ENCODE data around the gene ZSCAN10.

ZSCAN10 gene

DNA sequence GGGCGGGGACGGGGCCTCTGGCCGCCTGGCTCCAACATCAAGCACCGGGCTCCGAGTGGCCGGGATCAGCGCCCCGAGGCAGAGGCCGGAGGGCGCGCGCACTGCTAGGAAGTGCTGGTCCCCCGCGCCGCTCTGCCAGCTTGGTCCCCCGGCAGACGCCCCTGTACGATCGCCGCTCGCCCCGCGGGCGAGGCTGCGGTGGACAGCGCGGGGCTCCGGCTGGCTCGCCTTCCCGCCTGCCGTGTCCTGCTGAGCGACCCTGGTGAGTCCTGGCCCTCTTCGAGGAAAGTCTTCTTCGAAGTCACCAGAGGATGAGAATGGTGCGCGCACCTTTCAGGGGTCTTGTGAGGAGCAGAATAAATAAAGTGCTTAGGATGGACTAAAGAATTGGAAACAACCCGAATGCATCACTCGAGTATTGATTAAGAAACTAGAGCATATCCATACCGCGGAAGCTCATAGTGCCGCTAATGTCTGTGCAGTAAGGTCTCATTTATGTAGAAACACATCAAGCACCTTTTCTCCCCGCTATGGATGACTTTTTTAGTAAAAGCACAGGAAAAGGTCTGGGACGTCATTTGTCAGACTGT is 36.1 kb upstream of the ZSCAN10 start:
- POLR2A ChIA-PET (ENCODE audit: low non-redundant PET), result interaction anchor here (0.5 to 1.3 kb wide), 3 partner anchors 12 to 71 kb away, joined by 3 to 7 read pairs (median 3); no protein-coding TSS in a partner anchor
- CTCF ChIA-PET, result interaction anchor here (0.6 to 2.0 kb wide), 2 partner anchors 45 to 107 kb away, joined by 4 to 6 read pairs; no protein-coding TSS in a partner anchor
- TF ChIP-seq, protein P1, sequence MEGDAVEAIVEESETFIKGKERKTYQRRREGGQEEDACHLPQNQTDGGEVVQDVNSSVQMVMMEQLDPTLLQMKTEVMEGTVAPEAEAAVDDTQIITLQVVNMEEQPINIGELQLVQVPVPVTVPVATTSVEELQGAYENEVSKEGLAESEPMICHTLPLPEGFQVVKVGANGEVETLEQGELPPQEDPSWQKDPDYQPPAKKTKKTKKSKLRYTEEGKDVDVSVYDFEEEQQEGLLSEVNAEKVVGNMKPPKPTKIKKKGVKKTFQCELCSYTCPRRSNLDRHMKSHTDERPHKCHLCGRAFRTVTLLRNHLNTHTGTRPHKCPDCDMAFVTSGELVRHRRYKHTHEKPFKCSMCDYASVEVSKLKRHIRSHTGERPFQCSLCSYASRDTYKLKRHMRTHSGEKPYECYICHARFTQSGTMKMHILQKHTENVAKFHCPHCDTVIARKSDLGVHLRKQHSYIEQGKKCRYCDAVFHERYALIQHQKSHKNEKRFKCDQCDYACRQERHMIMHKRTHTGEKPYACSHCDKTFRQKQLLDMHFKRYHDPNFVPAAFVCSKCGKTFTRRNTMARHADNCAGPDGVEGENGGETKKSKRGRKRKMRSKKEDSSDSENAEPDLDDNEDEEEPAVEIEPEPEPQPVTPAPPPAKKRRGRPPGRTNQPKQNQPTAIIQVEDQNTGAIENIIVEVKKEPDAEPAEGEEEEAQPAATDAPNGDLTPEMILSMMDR (conservative IDR thresholded peaks at IDR 0.05; ENCODE audit: low read depth), result no peak
- DNase-seq (ENCODE audit: low spot score), result no peak
- H3K27ac ChIP-seq, result peak overlapping the region; percentile 86

DNA sequence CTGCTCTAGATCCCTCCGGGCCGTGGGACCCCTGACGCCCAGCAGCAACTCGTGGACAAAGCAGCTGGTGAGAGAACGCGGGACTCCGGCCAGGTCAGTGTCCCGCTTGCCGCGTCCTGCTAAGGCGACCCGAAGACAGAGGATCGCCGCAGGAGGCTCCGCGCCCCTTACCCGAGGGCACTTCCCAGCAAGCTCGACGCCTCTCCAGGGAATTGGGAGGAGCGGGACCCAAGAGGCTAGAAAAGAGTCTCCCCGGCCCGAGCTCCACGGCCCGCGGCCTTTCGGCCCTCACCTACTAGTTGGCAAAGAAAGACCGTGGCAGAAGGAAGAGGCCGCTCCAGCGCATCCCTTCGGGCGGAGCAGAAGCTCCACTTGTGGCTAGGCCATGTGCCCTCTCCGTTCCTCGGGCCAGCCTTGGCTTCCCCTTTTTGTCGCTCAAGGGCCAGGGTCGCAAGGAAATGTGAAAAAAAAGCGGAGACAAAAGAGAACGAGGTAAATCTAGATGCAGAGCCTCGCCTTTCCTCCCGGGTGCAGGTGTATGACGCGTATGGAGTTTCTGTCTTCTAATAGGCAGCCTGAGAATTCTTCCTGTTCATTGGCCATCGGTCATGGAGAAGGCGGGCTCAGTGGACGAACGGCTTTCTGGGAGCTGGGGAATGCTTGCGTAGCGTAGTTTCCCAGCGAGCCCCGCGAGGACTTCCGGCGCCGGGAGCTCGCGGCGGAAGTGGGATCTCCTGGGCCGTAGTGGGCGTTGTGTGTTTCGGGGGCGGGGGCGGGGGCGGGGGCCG is 35.4 kb upstream of the ZSCAN10 start, which contains the start of gene ZNF213:
ZNF213 (plus strand) TSS at position 692 of the 788 bp plus-strand sequence. CDS start 2,252 bp downstream, outside the sequence.
- POLR2A ChIA-PET (ENCODE audit: low non-redundant PET), result interaction anchor here (0.5 to 1.3 kb wide), 3 partner anchors 13 to 70 kb away, joined by 3 to 7 read pairs (median 3); no protein-coding TSS in a partner anchor
- CTCF ChIA-PET, result interaction anchor here (0.9 to 2.0 kb wide), 2 partner anchors 103 to 106 kb away, joined by 4 to 6 read pairs; no protein-coding TSS in a partner anchor
- TF ChIP-seq, protein P1 (conservative IDR thresholded peaks at IDR 0.05; ENCODE audit: low read depth), result no peak

DNA sequence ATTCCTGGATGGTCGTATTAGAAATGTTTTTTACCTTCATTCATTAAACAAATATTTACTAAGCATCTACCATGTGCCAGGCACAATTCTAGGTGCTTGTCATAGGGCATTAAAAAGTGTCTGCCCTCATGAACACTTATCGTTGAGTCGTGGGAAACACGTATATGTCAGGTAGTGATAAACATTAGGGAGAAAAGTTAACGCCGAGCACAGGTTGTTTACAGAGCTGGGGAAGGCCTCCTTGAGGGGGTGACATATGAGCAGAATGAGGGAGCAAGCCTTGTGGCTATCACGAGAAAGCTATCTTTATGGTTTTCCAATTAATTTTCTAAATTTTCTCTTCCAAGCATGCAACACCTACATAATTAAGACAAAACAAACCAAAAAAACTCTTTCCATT is 34.8 kb upstream of the ZSCAN10 start:
- POLR2A ChIA-PET (ENCODE audit: low non-redundant PET), result no interaction called here
- peak overlapping the region; percentile 86 for H3K27ac ChIP-seq

More for the DNA sequence above, 35.4 kb upstream of the ZSCAN10 start, which contains the start of gene ZNF213:
- H3K27ac ChIP-seq, result peak within 1 kb of the TSS; percentile 86
- peak; percentile 90 for DNase-seq (ENCODE audit: low spot score)

DNA sequence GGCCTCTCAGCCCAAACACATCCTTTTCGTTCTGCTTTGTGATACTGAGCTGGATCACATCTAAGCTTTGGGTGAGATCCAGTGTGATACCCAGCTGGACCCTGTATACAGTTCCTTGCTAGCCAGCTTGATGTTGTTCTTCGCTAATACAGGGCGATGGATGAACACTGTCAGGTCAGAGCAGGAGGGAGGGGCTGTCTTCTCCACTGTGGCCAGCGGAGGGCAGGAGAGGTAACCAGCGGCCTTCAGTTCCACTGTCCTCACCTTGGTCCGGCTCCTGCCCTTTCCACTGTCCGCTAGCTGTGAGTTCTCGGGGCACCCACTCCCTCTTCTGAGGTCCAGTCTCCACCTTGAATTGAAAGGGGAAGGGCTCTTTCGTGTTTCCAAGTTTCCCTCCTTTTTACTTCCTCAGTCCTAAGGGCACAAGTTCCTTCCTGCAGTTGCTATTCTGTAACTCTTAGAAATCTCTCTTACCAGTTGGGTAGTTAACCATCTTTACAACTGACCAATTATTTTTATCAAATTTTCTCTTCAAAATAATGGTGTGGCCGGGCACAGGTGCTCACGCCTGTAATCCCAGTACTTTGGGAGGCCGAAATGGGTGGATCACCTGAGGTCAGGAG is 32.8 kb upstream of the ZSCAN10 start:
- DNase-seq (ENCODE audit: low spot score), result peak; percentile 23
- ChIA-PET CTCF (interaction anchor here (0.5 to 1.2 kb wide), 4 partner anchors 9 to 51 kb away, joined by 3 to 5 read pairs (median 3); no protein-coding TSS in a partner anchor), POLR2A (ENCODE audit: low non-redundant PET) (no interaction called here)
- TF ChIP-seq, protein P1 (conservative IDR thresholded peaks at IDR 0.05; ENCODE audit: low read depth), result peak; percentile 63
- H3K27ac ChIP-seq, result peak overlapping the region; percentile 32; the same call in 1 of the 2 replicates

More for the DNA sequence above, 34.8 kb upstream of the ZSCAN10 start:
- DNase-seq (ENCODE audit: low spot score), result no peak
- CTCF ChIA-PET, result interaction anchor here (0.9 to 2.0 kb wide), 2 partner anchors 102 to 105 kb away, joined by 4 to 6 read pairs; no protein-coding TSS in a partner anchor
- TF ChIP-seq, protein P1 (conservative IDR thresholded peaks at IDR 0.05; ENCODE audit: low read depth), result no peak

DNA sequence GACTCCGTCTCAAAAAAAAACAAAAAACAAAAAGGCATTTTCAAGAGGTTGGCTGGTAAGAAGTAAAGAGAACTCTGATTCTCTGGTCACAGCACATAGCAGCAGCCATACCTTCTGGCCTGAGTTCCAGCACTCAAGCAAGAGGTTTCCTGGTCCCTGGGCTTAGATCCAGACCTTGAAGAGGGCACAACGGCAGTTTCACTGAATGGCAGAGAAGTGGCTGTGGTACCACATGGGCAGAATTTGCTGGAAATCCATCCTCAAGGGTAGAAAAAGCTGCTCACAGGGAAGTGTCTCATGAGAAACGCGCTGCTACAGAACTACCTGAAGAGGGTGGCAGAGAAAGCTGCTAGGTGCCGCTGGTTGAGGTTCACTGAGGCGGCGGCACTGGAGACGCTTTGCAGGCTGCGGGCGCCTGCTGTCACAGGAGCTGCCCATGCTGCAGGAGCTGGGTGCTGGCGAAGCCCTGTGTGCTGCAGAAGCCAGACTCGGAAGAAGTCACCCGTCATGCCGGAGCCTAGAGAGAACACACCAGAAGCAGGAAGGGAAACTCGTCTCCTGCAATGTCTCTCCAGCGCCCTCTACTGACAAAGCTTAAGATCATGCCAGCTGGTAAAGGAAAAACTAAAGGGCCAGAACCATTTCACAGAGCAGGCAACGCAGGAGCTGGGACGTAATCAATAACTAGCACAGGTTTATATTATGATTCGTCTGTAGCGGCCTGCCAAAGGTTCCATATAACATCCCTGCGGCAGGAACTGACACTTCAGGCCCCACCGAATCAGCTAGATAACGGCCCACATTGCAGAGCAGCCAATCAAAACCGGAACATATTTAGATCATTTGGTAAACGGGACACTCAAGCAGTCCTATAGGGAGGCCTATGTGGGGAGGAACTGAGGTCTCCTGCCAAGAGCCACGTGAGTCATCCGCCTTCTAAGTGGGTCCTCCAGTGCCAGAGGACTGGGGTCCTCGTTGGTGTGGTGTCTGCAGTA is 30.3 kb upstream of the ZSCAN10 start:
- CTCF ChIA-PET, result interaction anchor here (0.6 to 3.5 kb wide), 20 partner anchors 10 to 134 kb away, joined by 3 to 48 read pairs (median 4); no protein-coding TSS in a partner anchor
- TF ChIP-seq, protein P1 (conservative IDR thresholded peaks at IDR 0.05; ENCODE audit: low read depth), result peak; percentile 95
- peak; percentile 33 for DNase-seq (ENCODE audit: low spot score)
- POLR2A ChIA-PET (ENCODE audit: low non-redundant PET), result interaction anchor here (0.7 kb wide), 1 partner anchor 71 kb away, joined by 4 read pairs; no protein-coding TSS in a partner anchor
- peak overlapping the region; percentile 84 for H3K27ac ChIP-seq
